HepG2 (cell line): ENCODE measurements around the gene ERF. TPM values are rescaled to one million over a fixed set of nuclear protein-coding genes. Genes with fewer than 3 reads are reported as not detected.
A peak's percentile ranks its signal among the peaks of the same experiment; 100 is the strongest.

Source experiments
- ATAC-seq: fragments of 200-7000 bp; cut with Tn5 transposase; 3 replicates; pipeline ENCODE4 v1.9.1; 2020; ENCODE audit warnings: mild to moderate bottlenecking, moderate library complexity
- BruUV-seq: library from RNA; stranded (reverse); fragments of 400-500 nt; replicated peaks from 2 replicates; lab custom pipeline; 2021; lab: Mats Ljungman, UMichigan
- CTCF ChIA-PET: fragments of 300-600 bp; formaldehyde crosslinking; extraction: SDS; loops from one replicate; lab custom pipeline; 2021; ENCODE audit warnings: low total read pairs, inconsistent platforms, low intra/inter-chr PET ratio; lab: Yijun Ruan, JAX
- POLR2A ChIA-PET: fragments of 350-600 bp; sonication (Branson Sonifier 250); formaldehyde crosslinking; loops from one replicate; lab custom pipeline; 2020; ENCODE audit warnings: antibody characterized with exemption, inconsistent platforms; lab: Yijun Ruan, JAX
- DNase-seq: peaks from one replicate; pipeline ENCODE4 v3.0.0-alpha.2; 2015; ENCODE audit warnings: low spot score
- FAIRE-seq: peaks from 3 replicates; lab custom pipeline; 2011; peaks lifted over from hg19 to GRCh38; lab: Jason Lieb, UNC
- H2AFZ ChIP-seq: one replicate; pipeline ENCODE4 v1.6.1; 2011; ENCODE audit warnings: low read length, inconsistent platforms
- H3K27ac ChIP-seq: fragments of 300-600 bp; 3 replicates; pipeline ENCODE4 v1.8.0; 2011; ENCODE audit warnings: mixed run types, mild to moderate bottlenecking, mixed read lengths, low read length, inconsistent platforms; ENCODE audit not compliant: insufficient read depth; ENCODE audit errors: extremely low read length
- H3K27me3 ChIP-seq, 2 experiments: fragments of 200-600 bp in 1 of 2; 2 replicates in 1 of 2; 3 replicates in 1 of 2; pipeline versions ENCODE4 v1.6.0 to v1.8.0; 2011; ENCODE audit warnings: low read length in 2 of 2, mild to moderate bottlenecking in 2 of 2, moderate library complexity in 2 of 2, inconsistent platforms in 1 of 2; ENCODE audit not compliant: insufficient read depth in 2 of 2, control insufficient read depth in 1 of 2
- H3K36me3 ChIP-seq, 2 experiments: fragments of 200-600 bp in 1 of 2; replicated peaks in 1 of 2; 2 replicates in 1 of 2; 3 replicates in 1 of 2; pipeline versions ENCODE4 v1.5.1 to v1.8.0; 2011; ENCODE audit warnings: low read length in 2 of 2, inconsistent platforms in 1 of 2; ENCODE audit not compliant: insufficient read depth in 2 of 2, control insufficient read depth in 1 of 2
- H3K4me1 ChIP-seq: 2 replicates; pipeline ENCODE4 v1.5.1; 2012; ENCODE audit warnings: low read length, inconsistent platforms; ENCODE audit not compliant: insufficient read depth
- H3K4me2 ChIP-seq: 2 replicates; pipeline ENCODE4 v1.6.0; 2011; ENCODE audit warnings: low read depth, low read length, inconsistent platforms
- H3K4me3 ChIP-seq, 3 experiments: fragments of 200-600 bp in 1 of 3; sonication (generic), shearing (Covaris generic) in 1 of 3; replicated peaks in 1 of 3; 2 replicates each; pipeline ENCODE4 v1.5.1; 2011 to 2016; ENCODE audit warnings: low read length in 3 of 3, inconsistent platforms in 2 of 3, low read depth in 2 of 3, mild to moderate bottlenecking in 2 of 3, control low read depth in 1 of 3, mixed read lengths in 1 of 3; ENCODE audit not compliant: insufficient read depth in 1 of 3
- H3K79me2 ChIP-seq: one replicate; pipeline ENCODE4 v1.6.1; 2011; ENCODE audit warnings: low read length, inconsistent platforms; ENCODE audit not compliant: insufficient read depth
- H3K9ac ChIP-seq: 2 replicates; pipeline ENCODE4 v1.6.0; 2011; ENCODE audit warnings: mild to moderate bottlenecking, low read depth, low read length, inconsistent platforms; ENCODE audit not compliant: insufficient read depth
- H3K9me3 ChIP-seq: 2 replicates; pipeline ENCODE4 v1.5.1; 2012; ENCODE audit warnings: mild to moderate bottlenecking, low read length
- H4K20me1 ChIP-seq: 2 replicates; pipeline ENCODE4 v1.6.0; 2011; ENCODE audit warnings: inconsistent platforms, mild to moderate bottlenecking, low read length, moderate library complexity; ENCODE audit not compliant: insufficient read depth
- AGO1 ChIP-seq: fragments of 200-400 bp; formaldehyde crosslinking; IDR thresholded peaks from 2 replicates; pipeline ENCODE4 v1.6.1; 2017; ENCODE audit warnings: mild to moderate bottlenecking, low read depth, low read length, moderate library complexity; ENCODE audit not compliant: poor library complexity, severe bottlenecking
- NR1H2 ChIP-seq: sonication (generic); formaldehyde crosslinking; IDR thresholded peaks from 2 replicates; pipeline ENCODE4 v1.8.1; 2022; ENCODE audit warnings: low read depth, missing genetic modification reagents, borderline replicate concordance
- RBFOX2 ChIP-seq: fragments of 200-400 bp; formaldehyde crosslinking; IDR thresholded peaks from 2 replicates; pipeline ENCODE4 v1.6.1; 2017; ENCODE audit warnings: low read depth, mild to moderate bottlenecking, low read length
- ZNF75D ChIP-seq: sonication (generic); formaldehyde crosslinking; IDR thresholded peaks from 2 replicates; pipeline ENCODE4 v1.8.1; 2023; ENCODE audit warnings: missing genetic modification reagents, mild to moderate bottlenecking, borderline replicate concordance
- WGBS: methylation state at CpG from one replicate; pipeline ENCODE4 v1.1.6; 2017; ENCODE audit warnings: low lambda C conversion rate; 5-methylcytosine and 5-hydroxymethylcytosine counted together
- in situ Hi-C: cut with HindIII; loops from 2 replicates; pipeline ENCODE4 v1.10.0; 2017; ENCODE audit warnings: low pct_unique_long_range_greater_than_20kb; ENCODE audit not compliant: extremely low pct_ligation_motif_present
- intact Hi-C: fragments of 100-400 bp; cut with micrococcal nuclease; formaldehyde crosslinking; loops from one replicate; pipeline ENCODE4 v1.10.0; 2022; ENCODE audit not compliant: unreplicated experiment
- polyA plus RNA-seq, 8 experiments: library from polyadenylated mRNA; depleted of rRNA in 3 of 8; stranded (reverse) in 7 of 8; unstranded in 1 of 8; fragments of >200 nt; fragmentation: Illumina TruSeq in 4 of 8; extraction: Trizol in 4 of 8; gene quantifications; 2 replicates each; pipeline versions ENCODE4 v1.2.1 to v1.2.3, GENCODE V29; 2011 to 2016; ENCODE audit warnings: low read depth in 4 of 8, missing spikeins in 1 of 8, mixed read lengths in 1 of 8; ENCODE audit not compliant: insufficient read depth in 1 of 8
- total RNA-seq, 5 experiments: library from RNA; depleted of rRNA; stranded (reverse); fragments of >200 nt; fragmentation: Illumina TruSeq; extraction: Trizol; gene quantifications; 2 replicates each; pipeline ENCODE4 v1.2.3, GENCODE V29; 2016; ENCODE audit warnings: low read depth in 1 of 5

Gene ERF
- total and polyA plus RNA-seq, 2 of the 13 experiments (the other 11 are each of a cell fraction or from before 2014, with no cell fraction given), result 67.1 to 69.9 TPM

DNA sequence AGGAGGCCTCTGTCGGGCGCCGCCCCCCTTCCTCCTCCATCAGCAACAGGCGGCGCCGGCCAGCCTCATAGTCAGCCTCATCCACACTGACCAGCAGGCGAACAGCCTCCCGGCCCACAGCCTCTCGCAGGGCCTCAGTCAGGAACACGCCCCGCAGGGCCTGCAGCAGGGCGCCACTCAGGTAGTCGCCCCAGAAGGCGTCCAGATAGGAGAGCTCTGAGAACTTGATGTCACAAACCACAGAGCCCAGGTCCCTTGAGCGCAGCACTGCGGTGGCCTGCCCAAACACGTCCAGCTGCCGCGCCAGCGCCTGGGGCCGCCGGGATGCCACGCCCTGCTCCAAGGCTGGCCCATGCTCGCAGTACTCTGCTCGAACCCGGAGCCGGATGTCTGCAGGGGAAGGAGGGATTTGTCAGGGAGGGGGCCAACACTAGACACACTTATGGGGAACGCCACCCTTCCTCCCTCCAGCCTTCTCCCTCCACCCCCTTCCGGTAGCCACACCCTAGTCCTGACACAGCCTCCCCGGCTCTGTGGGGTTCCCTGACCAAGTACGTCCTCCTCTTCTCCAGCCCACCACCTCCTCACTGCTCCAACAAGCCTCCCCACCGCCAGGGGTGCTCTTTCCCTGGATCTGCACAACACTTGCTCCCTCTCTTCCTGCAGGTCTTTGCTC lies 55.4 kb downstream of the ERF start:
- no peak overlapping the region for H2AFZ ChIP-seq
- H3K4me1 ChIP-seq, result no peaks in the 10 kb centered on the region
- ChIA-PET POLR2A (no interaction called here), CTCF (no interaction called here)
- in situ Hi-C loops, result no loop called here
- ATAC-seq (no peak), DNase-seq (no peak), FAIRE-seq (no peak)
- BruUV-seq, result no TSS peak
- no peaks in the 10 kb centered on the region; a peak in 1 of 5 replicates for H3K27me3 ChIP-seq
- H3K9me3 ChIP-seq, result no peaks in the 10 kb centered on the region
- TF ChIP-seq ZNF75D (CRISPR knock-in tag) (no peak), RBFOX2 (0 out of 2 replicates have a peak, but pooled peaks have one; percentile 37)
- intact Hi-C loops, result no loop called here
- WGBS, result 96% methylated on average over 19 of the region's 32 CpGs
- H3K9ac ChIP-seq, result no peak overlapping the region
- peaks cover 17% of the 10 kb centered on the region; the same call in 1 of the 2 replicates for H4K20me1 ChIP-seq
- H3K4me3 ChIP-seq, result no peak overlapping the region
- peaks cover 37 to 60% of the 10 kb centered on the region in 2 experiments for H3K36me3 ChIP-seq
- H3K4me2 ChIP-seq, result no peak overlapping the region
- peaks cover 10% of the 10 kb centered on the region for H3K79me2 ChIP-seq
- H3K27ac ChIP-seq, result no peak overlapping the region

DNA sequence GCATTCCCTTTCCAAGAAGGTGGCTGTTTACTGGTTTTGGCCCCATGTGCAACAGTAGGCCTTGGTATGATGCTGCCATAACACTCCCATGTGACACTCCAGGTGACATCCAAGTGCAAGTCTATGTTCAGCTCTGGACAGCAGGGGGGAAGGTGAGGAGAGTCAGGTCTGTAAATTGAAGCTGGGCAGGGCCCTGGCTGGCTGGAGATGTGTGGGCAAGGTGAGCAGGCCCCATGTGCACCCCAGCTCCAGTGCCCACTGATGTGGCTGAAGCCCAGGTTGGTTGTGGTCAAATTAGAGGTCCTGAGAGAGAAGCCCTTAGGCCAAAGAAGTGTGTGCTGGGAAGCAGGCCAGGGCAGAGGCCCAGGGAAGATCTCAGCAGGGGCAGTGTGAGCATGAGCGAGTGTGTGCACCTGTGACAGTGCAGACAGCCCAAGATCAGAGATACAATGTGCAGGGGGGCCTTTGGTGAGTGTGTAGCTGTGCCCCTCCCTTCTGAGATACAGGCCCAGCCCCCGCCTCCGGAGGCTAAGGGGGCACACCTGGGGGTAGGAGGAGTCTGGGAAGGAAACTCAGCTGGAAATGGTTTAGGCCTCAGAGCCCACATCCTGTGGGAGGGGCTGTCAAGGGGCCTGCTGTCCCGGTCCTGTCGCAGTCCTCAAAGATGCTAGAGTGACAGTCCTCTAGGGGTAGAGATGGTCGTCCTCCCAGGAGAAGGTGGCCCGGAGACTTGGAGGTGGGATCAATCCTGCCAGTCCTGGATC lies 56.1 kb downstream of the ERF start:
- no TSS peak for BruUV-seq
- Histone ChIP-seq H3K9me3 (no peaks in the 10 kb centered on the region), H3K9ac (no peak overlapping the region), H3K27ac (no peak overlapping the region), H3K4me3 (no peak overlapping the region), H4K20me1 (peaks cover 17% of the 10 kb centered on the region; the same call in 1 of the 2 replicates), H3K4me2 (no peak overlapping the region), H3K36me3 (peaks cover 35 to 54% of the 10 kb centered on the region in 2 experiments), H3K27me3 (no peaks in the 10 kb centered on the region; a peak in 1 of 5 replicates), H3K4me1 (no peaks in the 10 kb centered on the region), H3K79me2 (peaks cover 9% of the 10 kb centered on the region), H2AFZ (no peak overlapping the region)
- no peak for ATAC-seq
- 100% methylated on average over 1 of the region's 7 CpGs for WGBS
- no peak for DNase-seq
- peak; percentile 100 for TF ChIP-seq AGO1
- TF ChIP-seq NR1H2 (CRISPR knock-in tag), result no peak
- POLR2A ChIA-PET, result no interaction called here
- in situ Hi-C loops, result no loop called here
- intact Hi-C loops, result no loop called here
- CTCF ChIA-PET, result no interaction called here
- no peak for FAIRE-seq
